Sciatic nerve (tissue), 2 donors: Measurements from ENCODE around the gene CEP350. TPM values are rescaled to one million over a fixed set of nuclear protein-coding genes. Genes with fewer than 3 reads are reported as not detected.

Experiments used
- ATAC-seq: fragments of 200-7000 bp; cut with Tn5 transposase; one replicate; pipeline ENCODE4 v1.9.1; 2020; ENCODE audit warnings: mild to moderate bottlenecking, moderate library complexity
- DNase-seq: peaks from one replicate; pipeline ENCODE4 v3.0.0-alpha.2; 2020; ENCODE audit warnings: low spot score
- intact Hi-C: fragments of 100-400 bp; cut with DNase I; formaldehyde crosslinking; loops from one replicate; pipeline ENCODE4 v1.14.2; 2022
- total RNA-seq: library from RNA; stranded (reverse); fragmentation: NEBNext Ultra II Directional; extraction: Animal tissue kit (Norgen Biotek cat#: 25700); gene quantifications from one replicate; pipeline ENCODE4 v1.2.1, GENCODE V29; 2021
- donor health status: DM: no; HTN: no; CAD: no.
- donor health status: DM: no; HTN: no; CAD: no.

The CEP350 gene
- total RNA-seq, 1 donor from 2014 or later: 70.0 TPM

- ATAC-seq (no peak), DNase-seq (no peak)
- intact Hi-C loops: no loop called here
Observed at GRCh38 chr1:180158149-180159147, 203.8 kb downstream of the CEP350 start.

GRCh38 chr1:180160357-180160756 is 205.7 kb downstream of the CEP350 start:
- DNase-seq (no peak), ATAC-seq (no peak)
- intact Hi-C loops: no loop called here

- DNase-seq (no peak), ATAC-seq (no peak)
- intact Hi-C loops: no loop called here
Observed at GRCh38 chr1:180163041-180163440, 208.4 kb downstream of the CEP350 start.

Other genes with a start within 250 kb of the CEP350 start
- not detected for gene FAM163A, start 211.5 kb upstream of the CEP350 start, total RNA-seq
- gene TOR1AIP2, start 77.0 kb upstream of the CEP350 start, total RNA-seq: 69.0 TPM
- gene TOR1AIP1, start 72.5 kb upstream of the CEP350 start, total RNA-seq: 60.7 TPM
- 46.3 TPM for gene QSOX1, start 200.1 kb downstream of the CEP350 start, total RNA-seq